Head of caudate nucleus (tissue), 42 donors: ENCODE data around the gene OR5F1.

ENCODE experiments used
- DNase-seq, 42 donors: peaks; one replicate each; pipeline versions ENCODE4 v3.0.0 to v3.0.0-alpha.2; 2020 to 2021; ENCODE audit warnings: mixed read lengths in 7 of 42
- intact Hi-C: fragments of 100-400 bp; cut with DNase I; formaldehyde crosslinking; loops from one replicate; pipeline ENCODE4 v1.15.0; 2022

Gene OR5F1

GRCh38 chr11:55994525-55994924, at the start of gene OR5F1:
OR5F1 (minus strand) TSS chr11:55994625; CDS start chr11:55994625, 0 bp downstream.
- intact Hi-C loops = no loop called here
- no peak for DNase-seq

- DNase-seq = no peak
- intact Hi-C loops = no loop called here
These were observed 32.9 kb upstream of the OR5F1 start, which contains the start of gene OR5AS1 for GRCh38 chr11:56027354-56027753. OR5AS1 (plus strand) TSS chr11:56027654; CDS start chr11:56030419, 2,765 bp downstream.

- no peak for DNase-seq
- intact Hi-C loops = no loop called here
These were observed 19.4 kb upstream of the OR5F1 start for GRCh38 chr11:56013805-56014204.

GRCh38 chr11:56010716-56011115, 16.3 kb upstream of the OR5F1 start:
- intact Hi-C loops = no loop called here
- no peak for DNase-seq

- DNase-seq = no peak
- intact Hi-C loops = no loop called here
These were observed 23.5 kb downstream of the OR5F1 start for GRCh38 chr11:55970935-55971334.

GRCh38 chr11:55969845-55970244, 24.6 kb downstream of the OR5F1 start, which contains the start of gene OR10AG1:
OR10AG1 (minus strand) TSS chr11:55969945; CDS start chr11:55969907, 38 bp downstream.
- intact Hi-C loops = no loop called here
- no peak for DNase-seq

GRCh38 chr11:55967914-55968313, 26.5 kb downstream of the OR5F1 start:
- intact Hi-C loops = no loop called here
- DNase-seq = no peak

- intact Hi-C loops = no loop called here
- no peak for DNase-seq
These were observed 28.0 kb downstream of the OR5F1 start for GRCh38 chr11:55966391-55966790.

GRCh38 chr11:55956521-55956920, 37.9 kb downstream of the OR5F1 start:
- intact Hi-C loops = no loop called here
- DNase-seq = no peak

- DNase-seq = no peak
- intact Hi-C loops = no loop called here
These were observed 45.1 kb downstream of the OR5F1 start for GRCh38 chr11:55949330-55949729.
